Measurements from ENCODE around the gene CSF2RB.
"Not testable (repeated sequence)": the region's sequence is repeated elsewhere in the genome, so short reads cannot be mapped to it uniquely, and the experiment has no call there.

CSF2RB gene

DNA sequence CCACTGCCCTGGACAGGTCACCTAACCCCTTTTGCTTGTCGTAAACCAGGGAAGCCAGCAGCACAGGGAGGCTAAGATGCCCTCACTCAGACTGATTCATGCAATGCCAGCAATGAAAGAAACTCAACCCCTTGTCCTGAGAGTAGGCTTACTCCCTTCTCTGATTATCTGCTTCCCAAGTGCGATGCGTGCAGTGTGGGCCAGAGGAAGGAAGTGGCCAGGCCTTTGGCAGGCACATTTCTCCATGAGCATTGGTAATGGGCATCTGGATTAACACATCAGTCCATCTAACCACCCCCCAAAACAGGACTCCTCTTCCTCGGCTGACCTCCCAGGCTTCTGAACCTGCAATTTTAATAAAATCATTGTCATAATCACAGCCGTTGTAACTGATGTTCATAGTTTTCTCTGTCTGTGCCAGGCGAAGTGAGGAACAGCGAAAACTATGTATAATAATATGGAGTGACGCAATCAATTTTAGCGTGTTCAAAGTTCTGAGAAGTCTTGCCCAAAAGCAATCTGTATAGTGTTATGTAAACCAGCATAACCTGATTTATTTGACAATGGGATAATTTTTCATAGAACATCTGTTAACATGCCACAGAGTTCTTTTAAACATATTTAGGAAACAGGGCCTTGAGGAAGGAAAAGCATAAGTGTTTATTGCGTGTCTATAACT lies 71.9 kb downstream of the CSF2RB start:
- H3K9me3 ChIP-seq (ENCODE audit: low read length): peaks cover 6% of the 10 kb centered on the region
- no peaks in the 10 kb centered on the region for H3K36me3 ChIP-seq (ENCODE audit: insufficient read depth, low read length)
- no peaks in the 10 kb centered on the region for H3K27me3 ChIP-seq (ENCODE audit: insufficient read depth, low read length)
- no peaks in the 10 kb centered on the region for H3K4me1 ChIP-seq (ENCODE audit: insufficient read depth, low read length)
- H2AFZ ChIP-seq (ENCODE audit: low read depth, low read length): no peak overlapping the region
- H3K4me3 ChIP-seq (ENCODE audit: low read length): no peak overlapping the region

GRCh38 chr22:36986242-36986821 lies 72.9 kb downstream of the CSF2RB start:
- H3K9me3 ChIP-seq (ENCODE audit: low read length): peaks cover 6% of the 10 kb centered on the region
- H3K36me3 ChIP-seq (ENCODE audit: insufficient read depth, low read length): no peaks in the 10 kb centered on the region
- H3K27me3 ChIP-seq (ENCODE audit: insufficient read depth, low read length): no peaks in the 10 kb centered on the region
- H3K4me3 ChIP-seq (ENCODE audit: low read length): no peak overlapping the region
- no peak overlapping the region for H2AFZ ChIP-seq (ENCODE audit: low read depth, low read length)
- no peaks in the 10 kb centered on the region for H3K4me1 ChIP-seq (ENCODE audit: insufficient read depth, low read length)

GRCh38 chr22:36988075-36988832 lies 74.8 kb downstream of the CSF2RB start:
- H3K27me3 ChIP-seq (ENCODE audit: insufficient read depth, low read length): no peaks in the 10 kb centered on the region
- no peaks in the 10 kb centered on the region for H3K4me1 ChIP-seq (ENCODE audit: insufficient read depth, low read length)
- H3K4me3 ChIP-seq (ENCODE audit: low read length): no peak overlapping the region
- no peaks in the 10 kb centered on the region for H3K36me3 ChIP-seq (ENCODE audit: insufficient read depth, low read length)
- peaks cover 6% of the 10 kb centered on the region for H3K9me3 ChIP-seq (ENCODE audit: low read length)
- H2AFZ ChIP-seq (ENCODE audit: low read depth, low read length): no peak overlapping the region

GRCh38 chr22:36989012-36989411 lies 75.6 kb downstream of the CSF2RB start:
- not testable (repeated sequence) for H3K4me3 ChIP-seq (ENCODE audit: low read length); H3K27me3 ChIP-seq (ENCODE audit: insufficient read depth, low read length); H3K36me3 ChIP-seq (ENCODE audit: insufficient read depth, low read length)

More at GRCh38 chr22:36989012-36989411, 75.6 kb downstream of the CSF2RB start:
- not testable (repeated sequence) for H3K9me3 ChIP-seq (ENCODE audit: low read length); H3K4me1 ChIP-seq (ENCODE audit: insufficient read depth, low read length); H2AFZ ChIP-seq (ENCODE audit: low read depth, low read length)
